Measurements from ENCODE around the gene CRABP1.

The CRABP1 gene

GRCh38 chr15:78364233-78364632 is 24.1 kb downstream of the CRABP1 start:
- TF ChIP-seq CTCF (IDR thresholded peaks at IDR 0.05; ENCODE audit: low read depth, low read length) = no peak
- no peak overlapping the region for H3K4me3 ChIP-seq (ENCODE audit: low read depth, low read length)

- H3K4me3 ChIP-seq (ENCODE audit: low read depth, low read length) = no peak overlapping the region
- TF ChIP-seq CTCF (IDR thresholded peaks at IDR 0.05; ENCODE audit: low read depth, low read length) = no peak
These were observed 25.8 kb downstream of the CRABP1 start for GRCh38 chr15:78365917-78366316.

GRCh38 chr15:78366342-78366741 is 26.2 kb downstream of the CRABP1 start:
- no peak for TF ChIP-seq CTCF (IDR thresholded peaks at IDR 0.05; ENCODE audit: low read depth, low read length)

GRCh38 chr15:78368651-78369050 is 28.5 kb downstream of the CRABP1 start:
- TF ChIP-seq CTCF (IDR thresholded peaks at IDR 0.05; ENCODE audit: low read depth, low read length) = no peak
- H3K4me3 ChIP-seq (ENCODE audit: low read depth, low read length) = no peak overlapping the region

More at GRCh38 chr15:78366342-78366741, 26.2 kb downstream of the CRABP1 start:
- H3K4me3 ChIP-seq (ENCODE audit: low read depth, low read length) = no peak overlapping the region

GRCh38 chr15:78369161-78369560 is 29.0 kb downstream of the CRABP1 start:
- no peak overlapping the region for H3K4me3 ChIP-seq (ENCODE audit: low read depth, low read length)
- no peak for TF ChIP-seq CTCF (IDR thresholded peaks at IDR 0.05; ENCODE audit: low read depth, low read length)

- H3K4me3 ChIP-seq (ENCODE audit: low read depth, low read length) = no peak overlapping the region
- no peak for TF ChIP-seq CTCF (IDR thresholded peaks at IDR 0.05; ENCODE audit: low read depth, low read length)
These were observed 29.9 kb downstream of the CRABP1 start for GRCh38 chr15:78370013-78370412.

GRCh38 chr15:78372880-78373279 is 32.7 kb downstream of the CRABP1 start:
- H3K4me3 ChIP-seq (ENCODE audit: low read depth, low read length) = no peak overlapping the region
- TF ChIP-seq CTCF (IDR thresholded peaks at IDR 0.05; ENCODE audit: low read depth, low read length) = no peak
